Measurements from ENCODE around the gene SPATA33.
"Not testable (repeated sequence)": the region's sequence is repeated elsewhere in the genome, so short reads cannot be mapped to it uniquely, and the experiment has no call there.

The SPATA33 gene

GRCh38 chr16:89693289-89693731 is 35.7 kb downstream of the SPATA33 start:
- Histone ChIP-seq H3K79me2 (ENCODE audit: low read length) (peaks cover 2% of the 10 kb centered on the region), H3K4me3 (ENCODE audit: low read length) (no peak overlapping the region), H4K20me1 (ENCODE audit: insufficient read depth, low read length) (no peaks in the 10 kb centered on the region), H3K9me3 (replicated peaks; ENCODE audit: insufficient read depth, low read length) (no peaks in the 10 kb centered on the region), H3K9me2 (replicated peaks; ENCODE audit: insufficient read depth, low read length) (no peaks in the 10 kb centered on the region), H3K4me1 (ENCODE audit: low read length) (no peaks in the 10 kb centered on the region), H3K4me2 (ENCODE audit: low read depth, low read length) (no peak overlapping the region), H3K27ac (ENCODE audit: low read length) (no peak overlapping the region), H3K27me3 (replicated peaks; ENCODE audit: insufficient read depth, low read length) (no peaks in the 10 kb centered on the region), H3K9ac (ENCODE audit: low read length) (no peak overlapping the region), H3K36me3 (replicated peaks; ENCODE audit: insufficient read depth, low read length) (no peaks in the 10 kb centered on the region), H2AFZ (ENCODE audit: low read length) (no peak overlapping the region), H3F3A (ENCODE audit: insufficient read depth, low read length) (no peaks in the 10 kb centered on the region)
- no peak for TF ChIP-seq EZH2 (optimal IDR thresholded peaks at IDR 0.05; ENCODE audit: low read depth, low read length)
- TF ChIP-seq CTCF (IDR thresholded peaks at IDR 0.05; ENCODE audit: low read length), result no peak
- no peak for TF ChIP-seq EZH2phosphoT487 (IDR thresholded peaks at IDR 0.05; ENCODE audit: low read length)
- no peak for DNase-seq

GRCh38 chr16:89693931-89694783 is 36.5 kb downstream of the SPATA33 start:
- TF ChIP-seq CTCF (IDR thresholded peaks at IDR 0.05; ENCODE audit: low read length), result no peak
- no peak for TF ChIP-seq EZH2phosphoT487 (IDR thresholded peaks at IDR 0.05; ENCODE audit: low read length)
- no peak for TF ChIP-seq EZH2 (optimal IDR thresholded peaks at IDR 0.05; ENCODE audit: low read depth, low read length)
- Histone ChIP-seq H3K9ac (ENCODE audit: low read length) (no peak overlapping the region), H3K4me3 (ENCODE audit: low read length) (no peak overlapping the region), H2AFZ (ENCODE audit: low read length) (no peak overlapping the region), H3K9me3 (replicated peaks; ENCODE audit: insufficient read depth, low read length) (no peaks in the 10 kb centered on the region), H3K4me1 (ENCODE audit: low read length) (no peaks in the 10 kb centered on the region), H3F3A (ENCODE audit: insufficient read depth, low read length) (no peaks in the 10 kb centered on the region), H4K20me1 (ENCODE audit: insufficient read depth, low read length) (no peaks in the 10 kb centered on the region), H3K79me2 (ENCODE audit: low read length) (no peaks in the 10 kb centered on the region; the same call in 1 of the 2 replicates), H3K36me3 (replicated peaks; ENCODE audit: insufficient read depth, low read length) (no peaks in the 10 kb centered on the region), H3K9me2 (replicated peaks; ENCODE audit: insufficient read depth, low read length) (no peaks in the 10 kb centered on the region), H3K4me2 (ENCODE audit: low read depth, low read length) (no peak overlapping the region), H3K27me3 (replicated peaks; ENCODE audit: insufficient read depth, low read length) (no peaks in the 10 kb centered on the region), H3K27ac (ENCODE audit: low read length) (no peak overlapping the region)
- no peak for DNase-seq

- H3K27me3 ChIP-seq (replicated peaks; ENCODE audit: insufficient read depth, low read length); H3K9me3 ChIP-seq (replicated peaks; ENCODE audit: insufficient read depth, low read length); H3K9me2 ChIP-seq (replicated peaks; ENCODE audit: insufficient read depth, low read length); H3K9ac ChIP-seq (ENCODE audit: low read length); H4K20me1 ChIP-seq (ENCODE audit: insufficient read depth, low read length); DNase-seq; H3K4me1 ChIP-seq (ENCODE audit: low read length); H3K36me3 ChIP-seq (replicated peaks; ENCODE audit: insufficient read depth, low read length); H3K4me3 ChIP-seq (ENCODE audit: low read length); H3K27ac ChIP-seq (ENCODE audit: low read length); H3F3A ChIP-seq (ENCODE audit: insufficient read depth, low read length); H2AFZ ChIP-seq (ENCODE audit: low read length); H3K79me2 ChIP-seq (ENCODE audit: low read length); H3K4me2 ChIP-seq (ENCODE audit: low read depth, low read length): not testable (repeated sequence)
These were observed 37.1 kb downstream of the SPATA33 start for GRCh38 chr16:89694784-89695085.

All from MM.1S (cell line).